Smooth muscle cell (in vitro differentiated cells): Measurements from ENCODE around the gene RGCC. TPM values are rescaled to one million over a fixed set of nuclear protein-coding genes. Genes with fewer than 3 reads are reported as not detected.
A peak's percentile ranks its signal among the peaks of the same experiment; 100 is the strongest.

Experiments
- DNase-seq: peaks from one replicate; lab custom pipeline; 2025; ENCODE audit not compliant: unreplicated experiment; lab: John Stamatoyannopoulos, UW
- H2AFZ ChIP-seq: fragments of 200-600 bp; sonication (generic); 2 replicates; pipeline ENCODE4 v1.6.0; 2016; ENCODE audit warnings: antibody characterized with exemption, low read depth, mild to moderate bottlenecking
- H3F3A ChIP-seq: fragments of 200-600 bp; sonication (generic); 2 replicates; pipeline ENCODE4 v1.6.0; 2017; ENCODE audit warnings: antibody characterized with exemption, low read depth
- H3K27ac ChIP-seq: fragments of 200-600 bp; sonication (generic); 2 replicates; pipeline ENCODE4 v1.5.1; 2016; ENCODE audit warnings: low read depth, mild to moderate bottlenecking
- H3K27me3 ChIP-seq: fragments of 200-600 bp; sonication (generic); 2 replicates; pipeline ENCODE4 v1.6.1; 2016; ENCODE audit warnings: low read depth, mild to moderate bottlenecking
- H3K36me3 ChIP-seq: fragments of 200-600 bp; sonication (generic); 2 replicates; pipeline ENCODE4 v1.5.1; 2016; ENCODE audit warnings: low read depth
- H3K4me1 ChIP-seq: fragments of 200-600 bp; sonication (generic); 2 replicates; pipeline ENCODE4 v1.5.1; 2016; ENCODE audit warnings: low read depth
- H3K4me2 ChIP-seq: fragments of 200-600 bp; sonication (generic); 2 replicates; pipeline ENCODE4 v1.6.0; 2016; ENCODE audit warnings: mild to moderate bottlenecking
- H3K4me3 ChIP-seq: fragments of 200-600 bp; sonication (generic); 2 replicates; pipeline ENCODE4 v1.5.1; 2016; ENCODE audit warnings: mild to moderate bottlenecking
- H3K79me2 ChIP-seq: fragments of 200-600 bp; sonication (generic); 2 replicates; pipeline ENCODE4 v1.6.0; 2016; ENCODE audit warnings: low read depth, mild to moderate bottlenecking
- H3K9ac ChIP-seq: fragments of 200-600 bp; sonication (generic); 2 replicates; pipeline ENCODE4 v1.6.0; 2016; ENCODE audit warnings: low read depth
- H3K9me3 ChIP-seq: fragments of 200-600 bp; sonication (generic); replicated peaks from 2 replicates; pipeline ENCODE4 v1.5.1; 2016; ENCODE audit warnings: low read depth
- H4K20me1 ChIP-seq: fragments of 200-600 bp; sonication (generic); 2 replicates; pipeline ENCODE4 v1.6.0; 2016; ENCODE audit warnings: low read depth
- WGBS: methylation state at CpG from one replicate; pipeline ENCODE4 v1.1.7; 2016; ENCODE audit warnings: low lambda C conversion rate; 5-methylcytosine and 5-hydroxymethylcytosine counted together
- polyA plus RNA-seq: library from polyadenylated mRNA; unstranded; fragments of >200 nt; fragmentation: Nextera tagmentation; extraction: Ambion mirVana; gene quantifications from 2 replicates; pipeline ENCODE4 v1.2.1, GENCODE V29; 2016
- total RNA-seq: library from RNA; depleted of rRNA; stranded (reverse); fragments of >200 nt; gene quantifications from 2 replicates; pipeline ENCODE4 v1.2.3, GENCODE V29; 2014
- TF ChIP-seq, protein P1 (sequence below): fragments of 200-600 bp; sonication (generic); IDR thresholded peaks from 2 replicates; pipeline ENCODE4 v1.5.1; 2017; ENCODE audit warnings: borderline replicate concordance, mild to moderate bottlenecking, antibody characterized with exemption; ENCODE audit not compliant: insufficient read depth, poor library complexity, severe bottlenecking

Gene RGCC
- total and polyA plus RNA-seq, 2 experiments from 2014 or later = 4.5 to 11.7 TPM

DNA sequence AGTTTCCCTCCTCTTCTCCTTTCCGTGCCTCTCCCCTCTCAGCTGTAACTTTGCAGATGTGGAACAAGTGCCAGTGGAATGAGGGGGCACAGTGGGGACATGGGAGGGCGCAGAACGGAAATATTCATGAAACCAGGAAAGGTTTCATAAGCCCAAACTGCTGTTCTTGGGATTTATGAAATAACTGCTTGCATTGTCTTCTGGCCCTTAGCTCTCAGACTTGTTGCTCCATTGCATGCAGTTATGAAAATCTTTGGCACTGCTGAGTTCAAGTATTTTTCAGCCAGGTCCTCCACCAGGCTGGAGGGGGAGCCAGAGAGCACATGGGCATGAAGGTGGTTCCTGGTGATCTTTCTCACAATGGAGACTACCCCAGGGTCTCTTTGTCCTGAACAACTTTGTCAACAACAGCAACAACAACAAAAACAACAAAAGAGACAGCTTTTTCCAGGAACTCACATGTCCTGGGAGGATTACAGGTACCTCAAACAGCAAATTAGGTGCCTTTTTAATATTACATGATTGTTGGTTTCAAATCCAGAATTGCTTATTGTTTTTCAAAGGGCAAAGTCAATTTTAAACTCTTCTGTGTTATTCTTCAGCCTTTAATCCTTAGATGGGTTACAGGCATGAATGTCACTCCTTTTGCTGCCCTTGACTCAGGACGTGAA is 1.5 kb downstream of the RGCC start:
- Histone ChIP-seq H3K27ac (no peak overlapping the region), H3K27me3 (peaks cover 40% of the 10 kb centered on the region), H3K79me2 (no peaks in the 10 kb centered on the region), H3K4me1 (peaks cover 5% of the 10 kb centered on the region), H3K4me2 (peak overlapping the region; percentile 86), H3F3A (no peaks in the 10 kb centered on the region), H3K9ac (peak overlapping the region; percentile 90), H3K36me3 (no peaks in the 10 kb centered on the region), H4K20me1 (no peaks in the 10 kb centered on the region), H3K4me3 (peak overlapping the region; percentile 53), H3K9me3 (no peaks in the 10 kb centered on the region), H2AFZ (peak overlapping the region; percentile 24)
- TF ChIP-seq, protein P1, sequence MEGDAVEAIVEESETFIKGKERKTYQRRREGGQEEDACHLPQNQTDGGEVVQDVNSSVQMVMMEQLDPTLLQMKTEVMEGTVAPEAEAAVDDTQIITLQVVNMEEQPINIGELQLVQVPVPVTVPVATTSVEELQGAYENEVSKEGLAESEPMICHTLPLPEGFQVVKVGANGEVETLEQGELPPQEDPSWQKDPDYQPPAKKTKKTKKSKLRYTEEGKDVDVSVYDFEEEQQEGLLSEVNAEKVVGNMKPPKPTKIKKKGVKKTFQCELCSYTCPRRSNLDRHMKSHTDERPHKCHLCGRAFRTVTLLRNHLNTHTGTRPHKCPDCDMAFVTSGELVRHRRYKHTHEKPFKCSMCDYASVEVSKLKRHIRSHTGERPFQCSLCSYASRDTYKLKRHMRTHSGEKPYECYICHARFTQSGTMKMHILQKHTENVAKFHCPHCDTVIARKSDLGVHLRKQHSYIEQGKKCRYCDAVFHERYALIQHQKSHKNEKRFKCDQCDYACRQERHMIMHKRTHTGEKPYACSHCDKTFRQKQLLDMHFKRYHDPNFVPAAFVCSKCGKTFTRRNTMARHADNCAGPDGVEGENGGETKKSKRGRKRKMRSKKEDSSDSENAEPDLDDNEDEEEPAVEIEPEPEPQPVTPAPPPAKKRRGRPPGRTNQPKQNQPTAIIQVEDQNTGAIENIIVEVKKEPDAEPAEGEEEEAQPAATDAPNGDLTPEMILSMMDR = peak; percentile 50
- 61% methylated on average over 4 of the region's 4 CpGs for WGBS
- DNase-seq = no peak

GRCh38 chr13:41459432-41460073 is 2.2 kb downstream of the RGCC start:
- Histone ChIP-seq H2AFZ (no peak overlapping the region), H3K79me2 (no peaks in the 10 kb centered on the region), H3K27me3 (peaks cover 40% of the 10 kb centered on the region), H3K4me1 (peaks cover 5% of the 10 kb centered on the region), H3K27ac (no peak overlapping the region), H3F3A (no peaks in the 10 kb centered on the region), H3K36me3 (no peaks in the 10 kb centered on the region), H3K9ac (no peak overlapping the region), H3K9me3 (no peaks in the 10 kb centered on the region), H4K20me1 (no peaks in the 10 kb centered on the region), H3K4me2 (no peak overlapping the region), H3K4me3 (no peak overlapping the region)
- TF ChIP-seq, protein P1 = no peak
- WGBS = 85% methylated on average over 7 of the region's 7 CpGs
- DNase-seq = no peak

DNA sequence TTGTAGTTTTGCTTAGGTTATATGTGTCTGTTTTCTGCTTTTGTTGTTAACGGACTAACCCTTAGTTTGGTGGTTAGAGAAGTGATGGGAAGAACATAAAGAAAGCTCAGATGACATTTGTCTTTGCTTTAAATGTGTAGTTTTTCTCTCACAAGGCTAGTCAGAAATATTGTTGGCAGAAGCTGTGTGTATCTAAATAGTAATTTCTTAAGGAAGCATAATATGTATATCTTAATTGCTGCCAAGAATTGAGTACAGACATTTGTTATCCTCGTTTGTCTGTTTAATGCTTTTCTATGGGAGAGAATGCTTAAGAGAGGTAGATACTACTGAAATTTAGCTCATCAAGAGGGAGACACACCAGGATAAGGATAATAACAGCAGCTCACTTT is 2.7 kb downstream of the RGCC start:
- Histone ChIP-seq H3K9ac (no peak overlapping the region), H2AFZ (no peak overlapping the region), H3K27me3 (peaks cover 37% of the 10 kb centered on the region), H3K9me3 (no peaks in the 10 kb centered on the region), H3K4me3 (no peak overlapping the region), H3K79me2 (no peaks in the 10 kb centered on the region), H3K4me1 (peaks cover 5% of the 10 kb centered on the region), H3K36me3 (no peaks in the 10 kb centered on the region), H3K4me2 (no peak overlapping the region), H3K27ac (no peak overlapping the region), H3F3A (no peaks in the 10 kb centered on the region), H4K20me1 (no peaks in the 10 kb centered on the region)
- TF ChIP-seq, protein P1 = no peak
- 84% methylated on average over 2 of the region's 2 CpGs for WGBS
- DNase-seq = no peak
